ENCODE results near the gene PFKP.

Gene PFKP

GRCh38 chr10:3178042-3178441 lies 110.7 kb downstream of the PFKP start:
- TF ChIP-seq CTCF (IDR thresholded peaks at IDR 0.05) = no peak

GRCh38 chr10:3179174-3179573 lies 111.8 kb downstream of the PFKP start:
- TF ChIP-seq CTCF (IDR thresholded peaks at IDR 0.05) = no peak

GRCh38 chr10:3180355-3181025 lies 113.1 kb downstream of the PFKP start:
- no peak for TF ChIP-seq CTCF (IDR thresholded peaks at IDR 0.05)

GRCh38 chr10:3185386-3185785 lies 118.0 kb downstream of the PFKP start:
- no peak for TF ChIP-seq CTCF (IDR thresholded peaks at IDR 0.05)

- TF ChIP-seq CTCF (IDR thresholded peaks at IDR 0.05) = no peak
Observed at GRCh38 chr10:3186368-3186767, 119.0 kb downstream of the PFKP start.
